ENCODE measurements around the gene TMEM52. TPM values are rescaled to one million over a fixed set of nuclear protein-coding genes. Genes with fewer than 3 reads are reported as not detected.
A peak's percentile ranks its signal among the peaks of the same experiment; 100 is the strongest.

The TMEM52 gene
- polyA plus RNA-seq, 1 of the 3 experiments (the other 2 are of a cell fraction) = 4.8 TPM

GRCh38 chr1:1940123-1940425 lies 21.0 kb upstream of the TMEM52 start:
- Histone ChIP-seq H3K36me3 (replicated peaks in 1 of 2; ENCODE audit: control insufficient read depth in 1 of 2, insufficient read depth in 2 of 2, low read length in 1 of 2) (no peaks in the 10 kb centered on the region), H2AFZ (ENCODE audit: low read depth) (no peak overlapping the region), H3K27me3 (ENCODE audit: insufficient read depth) (no peaks in the 10 kb centered on the region), H3F3A (replicated peaks; ENCODE audit: insufficient read depth) (no peaks in the 10 kb centered on the region), H3K79me2 (ENCODE audit: insufficient read depth) (no peaks in the 10 kb centered on the region), H3K4me2 (no peak overlapping the region), H3K27ac (ENCODE audit: low read depth in 2 of 2, low read length in 1 of 2) (no peak overlapping the region), H3K9me2 (no peaks in the 10 kb centered on the region), H3K9me3 (no peaks in the 10 kb centered on the region), H4K20me1 (ENCODE audit: insufficient read depth) (no peaks in the 10 kb centered on the region), H3K9ac (no peak overlapping the region), H3K4me1 (ENCODE audit: control insufficient read depth in 1 of 2, insufficient read depth in 2 of 2, low read depth in 1 of 2, low read length in 1 of 2) (peaks cover 0 to 4% of the 10 kb centered on the region in 2 experiments; a peak in 1 of 4 replicates), H3K4me3 (ENCODE audit: low read depth in 2 of 2, low read length in 1 of 2) (no peak overlapping the region)
- CTCF ChIA-PET = interaction anchor here (2.1 to 7.8 kb wide), 3 partner anchors 21 to 200 kb away, joined by 5 to 152 read pairs (median 58); no protein-coding TSS in a partner anchor
- TF ChIP-seq GABPA (IDR thresholded peaks at IDR 0.05; ENCODE audit: low read depth) = no peak
- 20% methylated on average over 1 of the region's 12 CpGs for WGBS (ENCODE audit: low lambda C conversion rate)
- POLR2A ChIA-PET = no interaction called here
- DNase-seq = peak; percentile 28

DNA sequence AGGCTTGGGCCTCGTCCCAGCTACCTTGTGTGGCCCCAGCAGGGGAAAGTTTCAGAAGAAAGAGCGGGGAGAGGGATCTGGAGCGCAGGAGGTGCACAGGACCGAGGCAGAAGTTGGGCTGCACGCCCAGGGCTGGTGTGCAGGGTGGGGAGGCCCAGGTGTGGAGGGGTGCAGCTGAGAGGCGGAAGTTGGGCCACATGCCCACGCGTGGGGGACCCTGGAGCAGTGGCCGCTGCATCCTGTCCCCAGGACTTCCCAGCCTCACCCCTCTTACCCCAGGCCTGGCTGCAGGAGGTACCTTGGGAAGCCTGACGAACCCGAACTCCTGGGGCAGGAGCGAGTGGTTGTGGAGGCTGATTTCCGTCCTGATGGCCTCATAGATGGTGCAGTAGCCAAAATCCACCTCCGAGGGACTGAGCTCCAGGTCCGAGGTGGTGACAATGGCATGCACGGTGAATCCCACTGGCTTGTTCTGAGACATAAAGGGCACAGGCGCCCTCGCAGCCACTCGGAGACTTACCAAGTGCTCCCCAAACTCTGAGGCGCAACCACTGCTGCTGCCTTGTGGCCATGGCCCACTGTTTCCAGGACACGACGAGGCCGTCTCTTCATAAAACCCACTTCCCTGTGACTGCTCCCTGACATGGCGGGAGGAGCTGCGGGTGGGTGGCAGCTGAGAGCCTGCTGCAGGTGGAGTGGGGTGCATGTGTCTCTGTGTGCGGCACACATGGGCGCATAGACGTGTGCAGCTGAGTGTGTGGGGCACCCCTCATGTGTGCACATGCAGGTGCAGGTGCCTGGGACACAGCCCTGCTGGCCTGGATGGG lies 20.4 kb upstream of the TMEM52 start:
- Histone ChIP-seq H3K36me3 (replicated peaks in 1 of 2; ENCODE audit: control insufficient read depth in 1 of 2, insufficient read depth in 2 of 2, low read length in 1 of 2) (no peaks in the 10 kb centered on the region), H3K27me3 (ENCODE audit: insufficient read depth) (no peaks in the 10 kb centered on the region), H3K27ac (ENCODE audit: low read depth in 2 of 2, low read length in 1 of 2) (no peak overlapping the region), H3K4me2 (no peak overlapping the region), H3K9ac (no peak overlapping the region), H3K79me2 (ENCODE audit: insufficient read depth) (no peaks in the 10 kb centered on the region), H3K4me3 (ENCODE audit: low read depth in 2 of 2, low read length in 1 of 2) (no peak overlapping the region), H4K20me1 (ENCODE audit: insufficient read depth) (no peaks in the 10 kb centered on the region), H3F3A (replicated peaks; ENCODE audit: insufficient read depth) (peaks cover 3% of the 10 kb centered on the region), H2AFZ (ENCODE audit: low read depth) (no peak overlapping the region), H3K9me3 (no peaks in the 10 kb centered on the region), H3K4me1 (ENCODE audit: control insufficient read depth in 1 of 2, insufficient read depth in 2 of 2, low read depth in 1 of 2, low read length in 1 of 2) (peaks cover 0 to 4% of the 10 kb centered on the region in 2 experiments; a peak in 1 of 4 replicates), H3K9me2 (no peaks in the 10 kb centered on the region)
- WGBS (ENCODE audit: low lambda C conversion rate) = 66% methylated on average over 19 of the region's 28 CpGs
- TF ChIP-seq RFX5 (IDR thresholded peaks at IDR 0.05; ENCODE audit: low read length) = no peak
- TF ChIP-seq MEF2A (IDR thresholded peaks at IDR 0.05; ENCODE audit: borderline replicate concordance, low read depth) = no peak
- TF ChIP-seq JUND (IDR thresholded peaks at IDR 0.05) = no peak
- TF ChIP-seq, protein P1, sequence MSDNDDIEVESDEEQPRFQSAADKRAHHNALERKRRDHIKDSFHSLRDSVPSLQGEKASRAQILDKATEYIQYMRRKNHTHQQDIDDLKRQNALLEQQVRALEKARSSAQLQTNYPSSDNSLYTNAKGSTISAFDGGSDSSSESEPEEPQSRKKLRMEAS (IDR thresholded peaks at IDR 0.05; ENCODE audit: low read depth) = no peak
- TF ChIP-seq POLR2AphosphoS5 (IDR thresholded peaks at IDR 0.05; ENCODE audit: low read depth, low read length) = no peak
- no peak for DNase-seq
- CTCF ChIA-PET = interaction anchor here (0.8 to 7.8 kb wide), 4 partner anchors 15 to 200 kb away, joined by 3 to 152 read pairs (median 32); no protein-coding TSS in a partner anchor
- POLR2A ChIA-PET = no interaction called here

DNA sequence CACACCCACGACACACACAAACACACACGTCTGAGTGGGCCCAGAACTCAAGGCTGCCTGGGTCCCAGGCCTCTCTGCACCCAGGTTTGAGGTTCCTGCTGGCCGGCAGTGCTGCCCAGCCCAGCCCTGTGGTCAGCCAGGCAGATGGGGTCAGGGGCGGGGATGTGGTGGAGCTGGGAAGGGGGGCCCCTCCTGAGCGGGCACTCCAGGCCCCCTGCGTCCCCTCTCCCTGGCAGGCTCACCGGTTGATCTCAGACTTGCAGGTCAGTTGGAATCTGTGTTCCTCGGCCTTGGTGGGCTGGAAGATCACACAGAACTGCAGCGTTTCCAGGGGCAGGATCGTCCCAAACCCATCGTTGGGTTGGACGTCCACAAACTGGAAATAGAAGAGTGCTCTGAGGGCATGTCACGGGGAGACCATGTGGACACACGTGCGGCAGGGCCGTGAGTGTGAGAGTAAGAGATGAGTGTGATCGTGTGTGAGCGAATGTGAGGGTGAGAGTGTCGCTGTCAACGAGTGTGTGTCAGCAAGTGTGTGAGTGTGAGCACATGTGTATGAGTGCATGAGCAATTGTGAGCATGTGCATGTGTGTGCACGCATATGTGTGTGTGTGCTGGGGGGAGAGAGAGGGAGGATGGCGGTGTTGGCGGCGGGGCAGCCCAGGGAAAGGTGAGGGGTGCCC lies 19.7 kb upstream of the TMEM52 start:
- Histone ChIP-seq H3K9me3 (no peaks in the 10 kb centered on the region), H3F3A (replicated peaks; ENCODE audit: insufficient read depth) (peaks cover 10% of the 10 kb centered on the region), H2AFZ (ENCODE audit: low read depth) (no peak overlapping the region), H3K4me3 (ENCODE audit: low read depth in 2 of 2, low read length in 1 of 2) (no peak overlapping the region), H3K4me2 (no peak overlapping the region), H4K20me1 (ENCODE audit: insufficient read depth) (no peaks in the 10 kb centered on the region), H3K9ac (no peak overlapping the region), H3K27me3 (ENCODE audit: insufficient read depth) (no peaks in the 10 kb centered on the region), H3K36me3 (replicated peaks in 1 of 2; ENCODE audit: control insufficient read depth in 1 of 2, insufficient read depth in 2 of 2, low read length in 1 of 2) (no peaks in the 10 kb centered on the region), H3K27ac (ENCODE audit: low read depth in 2 of 2, low read length in 1 of 2) (no peak overlapping the region), H3K79me2 (ENCODE audit: insufficient read depth) (no peaks in the 10 kb centered on the region), H3K9me2 (no peaks in the 10 kb centered on the region), H3K4me1 (ENCODE audit: control insufficient read depth in 1 of 2, insufficient read depth in 2 of 2, low read depth in 1 of 2, low read length in 1 of 2) (no peaks in the 10 kb centered on the region; a peak in 1 of 4 replicates)
- ChIA-PET POLR2A (no interaction called here), CTCF (interaction anchor here (0.8 to 7.8 kb wide), 3 partner anchors 16 to 106 kb away, joined by 3 to 152 read pairs (median 58); no protein-coding TSS in a partner anchor)
- DNase-seq = peak; percentile 27
- 64% methylated on average over 23 of the region's 24 CpGs for WGBS (ENCODE audit: low lambda C conversion rate)
- TF ChIP-seq TEAD4 (IDR thresholded peaks at IDR 0.05; ENCODE audit: borderline replicate concordance, insufficient read depth) = no peak
- TF ChIP-seq USF2 (IDR thresholded peaks at IDR 0.05; ENCODE audit: borderline replicate concordance, low read depth, low read length) = no peak
- TF ChIP-seq RCOR1 (IDR thresholded peaks at IDR 0.05; ENCODE audit: low read length) = no peak
- no peak for TF ChIP-seq TCF12 (IDR thresholded peaks at IDR 0.05)
- TF ChIP-seq, protein P1 (IDR thresholded peaks at IDR 0.05; ENCODE audit: low read depth) = no peak
- TF ChIP-seq NRF1 (IDR thresholded peaks at IDR 0.05; ENCODE audit: low read depth, low read length) = no peak
- TF ChIP-seq, protein P2, sequence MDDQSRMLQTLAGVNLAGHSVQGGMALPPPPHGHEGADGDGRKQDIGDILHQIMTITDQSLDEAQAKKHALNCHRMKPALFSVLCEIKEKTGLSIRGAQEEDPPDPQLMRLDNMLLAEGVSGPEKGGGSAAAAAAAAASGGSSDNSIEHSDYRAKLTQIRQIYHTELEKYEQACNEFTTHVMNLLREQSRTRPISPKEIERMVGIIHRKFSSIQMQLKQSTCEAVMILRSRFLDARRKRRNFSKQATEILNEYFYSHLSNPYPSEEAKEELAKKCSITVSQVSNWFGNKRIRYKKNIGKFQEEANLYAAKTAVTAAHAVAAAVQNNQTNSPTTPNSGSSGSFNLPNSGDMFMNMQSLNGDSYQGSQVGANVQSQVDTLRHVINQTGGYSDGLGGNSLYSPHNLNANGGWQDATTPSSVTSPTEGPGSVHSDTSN (IDR thresholded peaks at IDR 0.05) = no peak
- TF ChIP-seq GATA2 (CRISPR knock-in tag; IDR thresholded peaks at IDR 0.05) = no peak
- TF ChIP-seq, protein P3, sequence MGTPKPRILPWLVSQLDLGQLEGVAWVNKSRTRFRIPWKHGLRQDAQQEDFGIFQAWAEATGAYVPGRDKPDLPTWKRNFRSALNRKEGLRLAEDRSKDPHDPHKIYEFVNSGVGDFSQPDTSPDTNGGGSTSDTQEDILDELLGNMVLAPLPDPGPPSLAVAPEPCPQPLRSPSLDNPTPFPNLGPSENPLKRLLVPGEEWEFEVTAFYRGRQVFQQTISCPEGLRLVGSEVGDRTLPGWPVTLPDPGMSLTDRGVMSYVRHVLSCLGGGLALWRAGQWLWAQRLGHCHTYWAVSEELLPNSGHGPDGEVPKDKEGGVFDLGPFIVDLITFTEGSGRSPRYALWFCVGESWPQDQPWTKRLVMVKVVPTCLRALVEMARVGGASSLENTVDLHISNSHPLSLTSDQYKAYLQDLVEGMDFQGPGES (IDR thresholded peaks at IDR 0.05; ENCODE audit: low read depth, low read length) = no peak

All from SK-N-SH (cell line).